TTC549 (cell line): ENCODE measurements around the gene MOV10.

Experiments used
- FAIRE-seq: peaks from 2 replicates; lab custom pipeline; 2012; peaks lifted over from hg19 to GRCh38; lab: Jason Lieb, UNC

The MOV10 gene

DNA sequence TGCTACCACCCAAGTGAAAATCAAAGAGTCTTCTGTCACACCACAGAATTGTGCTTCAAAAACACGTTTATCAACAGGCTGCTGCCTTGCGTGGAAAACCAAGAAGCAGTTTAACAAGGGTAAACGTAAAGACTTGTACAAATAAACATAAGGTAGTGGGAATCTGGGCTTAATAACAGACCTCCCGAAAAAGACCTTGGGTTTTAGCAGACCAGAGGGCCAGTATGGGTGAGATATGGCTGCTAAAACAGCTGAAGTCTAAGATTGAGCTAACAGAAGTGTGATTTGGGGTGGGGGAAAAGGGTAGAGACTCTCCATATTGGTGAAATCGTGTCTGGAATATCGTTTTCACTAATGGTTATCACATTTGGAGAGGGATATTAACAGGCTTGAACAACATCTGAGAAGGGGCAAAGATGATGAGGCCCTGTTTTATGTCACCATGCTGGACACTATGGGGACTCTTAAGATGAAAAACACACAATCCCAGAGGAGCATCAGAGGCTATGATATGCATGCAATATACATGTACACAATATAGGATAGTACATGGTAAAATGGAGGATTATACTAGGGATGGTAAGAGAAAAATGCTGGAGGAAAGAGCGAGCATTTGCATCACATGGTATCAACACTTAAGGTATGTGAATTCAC is 1.4 kb downstream of the MOV10 start:
- FAIRE-seq = no peak

GRCh38 chr1:112676543-112676942 is 2.1 kb downstream of the MOV10 start:
- FAIRE-seq = no peak

GRCh38 chr1:112677501-112677900 is 3.0 kb downstream of the MOV10 start:
- FAIRE-seq = no peak

DNA sequence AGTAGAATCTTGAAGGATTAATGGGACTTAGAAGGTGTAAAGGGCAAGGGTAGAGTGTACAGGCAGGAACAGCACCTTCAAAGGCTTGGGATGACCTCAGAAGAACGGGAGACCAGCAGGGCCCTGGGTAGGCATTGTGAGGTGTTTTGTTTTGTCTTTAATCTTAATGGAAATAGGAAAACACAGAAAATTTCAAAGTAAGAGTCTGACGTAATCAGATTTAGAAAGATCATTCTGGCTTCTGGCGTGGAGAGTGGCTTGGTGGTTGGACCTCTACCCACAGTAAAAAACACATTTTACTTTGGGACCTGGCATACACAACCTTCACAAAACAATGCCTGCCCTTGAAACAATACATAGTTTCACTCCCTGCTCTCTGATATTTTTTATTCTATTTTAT is 4.1 kb downstream of the MOV10 start:
- FAIRE-seq = no peak

DNA sequence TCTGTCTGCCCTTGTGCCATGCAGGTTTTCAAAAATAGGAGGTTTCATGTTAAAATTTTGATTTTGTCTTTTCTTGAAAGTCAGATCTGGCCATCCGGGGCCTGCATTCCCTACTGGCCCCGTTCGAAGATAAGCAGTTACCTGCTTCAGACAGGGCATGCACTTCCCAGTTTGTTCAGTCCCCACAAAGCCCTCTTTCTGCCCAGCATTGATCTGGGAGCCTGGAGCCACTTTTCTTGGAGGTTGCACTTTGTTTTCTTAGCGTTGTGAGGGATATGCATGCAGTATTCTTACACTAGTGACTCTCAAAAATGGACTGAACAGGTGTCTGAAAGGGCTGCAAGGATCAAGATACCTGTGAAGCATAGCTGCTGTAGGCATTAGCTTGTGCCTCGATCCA is 11.5 kb downstream of the MOV10 start:
- FAIRE-seq = no peak

DNA sequence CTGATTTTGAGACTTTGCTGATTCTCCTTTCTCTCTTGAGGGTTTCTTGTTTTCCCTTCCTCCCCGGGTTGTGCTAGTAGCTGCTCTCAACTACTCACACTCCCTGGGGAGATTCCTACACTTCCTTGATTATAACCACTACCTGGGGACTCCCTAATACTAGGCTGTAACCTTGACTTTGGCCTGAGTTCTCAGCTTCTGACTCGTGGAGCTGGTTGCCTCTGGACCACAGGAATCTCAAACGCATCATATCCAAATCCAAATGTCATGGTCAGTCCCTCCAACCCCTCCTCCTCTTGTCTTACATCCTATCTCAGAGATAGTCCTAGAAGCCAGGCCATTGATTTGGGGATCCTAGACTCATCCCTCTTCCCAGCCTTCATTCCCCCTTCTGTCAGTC is 12.0 kb downstream of the MOV10 start:
- FAIRE-seq = no peak

DNA sequence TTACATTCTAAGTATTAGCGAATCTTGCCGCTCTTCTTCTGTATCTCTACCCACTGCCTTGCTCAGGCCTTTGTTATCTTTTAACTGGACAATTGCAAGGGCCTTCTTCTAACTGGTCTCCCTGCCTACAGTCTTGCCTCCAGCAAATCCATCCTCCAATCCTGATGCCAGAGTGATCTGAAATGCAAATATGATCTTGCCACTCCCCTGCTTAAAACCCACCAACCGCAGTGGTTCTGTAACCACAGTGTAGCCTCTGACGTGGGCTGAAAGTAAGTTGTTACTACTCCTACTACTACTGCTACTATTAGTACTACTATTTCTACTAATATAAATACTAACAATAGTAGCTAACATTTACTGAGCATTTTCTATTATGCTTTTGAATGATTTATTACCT is 12.4 kb downstream of the MOV10 start:
- no peak for FAIRE-seq

DNA sequence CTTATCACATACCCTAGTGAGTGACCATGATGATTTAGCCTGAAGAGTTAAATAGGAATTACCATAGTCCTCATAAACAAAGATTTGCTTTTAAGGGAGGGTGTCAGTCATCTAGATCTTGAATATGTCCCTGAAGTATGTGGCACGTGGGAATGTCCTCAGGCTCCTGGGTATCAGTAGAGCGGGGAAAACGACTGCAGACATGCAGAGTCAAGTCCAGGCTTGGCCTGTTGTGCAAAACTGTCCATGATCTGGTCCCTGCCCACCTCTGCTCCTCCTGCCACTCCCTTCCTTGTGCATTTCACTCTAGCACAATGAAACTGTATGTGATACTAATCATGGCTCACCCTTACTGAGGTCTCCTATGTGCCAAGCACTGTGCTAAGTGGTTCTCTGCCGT is 12.9 kb downstream of the MOV10 start:
- no peak for FAIRE-seq

GRCh38 chr1:112687785-112688496 is 13.5 kb downstream of the MOV10 start:
- no peak for FAIRE-seq

DNA sequence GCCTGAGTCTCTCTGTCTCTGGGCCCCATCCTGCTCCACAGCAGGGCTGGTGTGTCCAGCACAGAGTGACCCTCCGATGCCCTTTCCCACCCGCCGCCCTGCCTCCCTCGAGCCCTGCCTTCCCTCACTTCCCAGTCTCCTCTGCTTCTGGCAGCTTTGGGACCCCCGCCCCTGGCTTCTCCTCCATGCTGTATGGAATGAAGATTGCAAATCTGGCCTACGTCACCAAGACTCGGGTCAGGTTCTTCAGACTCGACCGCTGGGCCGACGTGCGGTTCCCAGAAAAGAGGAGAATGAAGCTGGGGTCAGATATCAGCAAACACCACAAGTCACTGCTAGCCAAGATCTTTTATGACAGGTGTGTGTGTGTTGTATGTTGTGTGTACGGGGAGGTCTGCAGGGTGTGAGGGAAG is 14.3 kb downstream of the MOV10 start:
- no peak for FAIRE-seq

DNA sequence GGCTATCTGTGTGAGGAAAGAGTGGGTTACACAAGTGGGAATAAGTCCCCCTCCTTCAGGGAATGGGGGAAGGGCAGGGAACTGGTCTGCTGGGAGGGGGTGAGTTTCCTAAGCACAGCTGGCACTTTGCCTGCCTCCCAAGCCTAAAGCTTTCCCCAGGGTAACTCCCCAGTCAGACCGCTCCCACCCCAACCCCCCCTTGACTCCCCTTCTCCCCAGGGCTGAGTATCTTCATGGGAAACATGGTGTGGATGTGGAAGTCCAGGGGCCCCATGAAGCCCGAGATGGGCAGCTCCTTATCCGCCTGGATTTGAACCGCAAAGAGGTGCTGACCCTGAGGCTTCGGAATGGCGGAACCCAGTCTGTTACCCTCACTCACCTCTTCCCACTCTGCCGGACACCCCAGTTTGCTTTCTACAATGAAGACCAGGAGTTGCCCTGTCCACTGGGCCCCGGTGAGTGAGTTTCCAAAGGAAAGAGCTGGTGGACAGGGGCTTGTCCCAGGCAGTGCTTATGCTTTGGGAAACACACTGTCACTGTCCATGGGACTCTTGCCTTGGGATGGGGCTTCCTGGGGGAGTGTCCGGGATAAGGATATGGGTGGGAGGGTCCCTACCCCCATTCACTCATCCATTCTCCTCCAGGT is 14.9 kb downstream of the MOV10 start:
- no peak for FAIRE-seq

- FAIRE-seq = no peak
Measured at GRCh38 chr1:112689842-112690237, 15.4 kb downstream of the MOV10 start.

DNA sequence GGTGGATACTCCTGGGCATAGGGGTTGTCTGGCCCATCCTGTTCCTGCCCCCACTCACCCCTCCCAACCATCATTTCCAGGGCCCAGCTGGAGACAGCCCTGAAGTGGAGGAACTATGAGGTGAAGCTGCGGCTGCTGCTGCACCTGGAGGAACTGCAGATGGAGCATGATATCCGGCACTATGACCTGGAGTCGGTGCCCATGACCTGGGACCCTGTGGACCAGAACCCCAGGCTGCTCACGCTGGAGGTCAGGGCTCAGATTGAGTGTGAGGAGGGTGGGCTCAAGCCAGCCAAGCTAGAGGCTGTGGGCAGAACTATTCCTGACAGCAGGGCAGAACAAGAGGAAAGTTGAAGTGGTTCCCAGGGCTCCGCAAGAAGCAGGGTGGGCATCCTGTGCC is 18.2 kb downstream of the MOV10 start:
- no peak for FAIRE-seq

DNA sequence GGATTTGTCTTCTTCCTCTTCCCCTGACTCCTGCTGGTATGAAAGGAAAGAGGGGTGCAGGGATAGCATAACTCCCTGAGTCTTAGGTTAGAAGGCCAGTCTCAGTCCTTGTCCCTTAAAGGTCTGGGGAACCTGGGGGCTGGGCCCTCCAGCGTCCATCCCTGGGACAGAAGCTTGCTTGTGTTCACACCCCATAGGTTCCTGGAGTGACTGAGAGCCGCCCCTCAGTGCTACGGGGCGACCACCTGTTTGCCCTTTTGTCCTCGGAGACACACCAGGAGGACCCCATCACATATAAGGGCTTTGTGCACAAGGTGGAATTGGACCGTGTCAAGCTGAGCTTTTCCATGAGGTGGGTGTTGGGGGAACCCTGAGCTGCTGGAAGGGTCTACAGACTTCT is 19.4 kb downstream of the MOV10 start:
- FAIRE-seq = no peak

DNA sequence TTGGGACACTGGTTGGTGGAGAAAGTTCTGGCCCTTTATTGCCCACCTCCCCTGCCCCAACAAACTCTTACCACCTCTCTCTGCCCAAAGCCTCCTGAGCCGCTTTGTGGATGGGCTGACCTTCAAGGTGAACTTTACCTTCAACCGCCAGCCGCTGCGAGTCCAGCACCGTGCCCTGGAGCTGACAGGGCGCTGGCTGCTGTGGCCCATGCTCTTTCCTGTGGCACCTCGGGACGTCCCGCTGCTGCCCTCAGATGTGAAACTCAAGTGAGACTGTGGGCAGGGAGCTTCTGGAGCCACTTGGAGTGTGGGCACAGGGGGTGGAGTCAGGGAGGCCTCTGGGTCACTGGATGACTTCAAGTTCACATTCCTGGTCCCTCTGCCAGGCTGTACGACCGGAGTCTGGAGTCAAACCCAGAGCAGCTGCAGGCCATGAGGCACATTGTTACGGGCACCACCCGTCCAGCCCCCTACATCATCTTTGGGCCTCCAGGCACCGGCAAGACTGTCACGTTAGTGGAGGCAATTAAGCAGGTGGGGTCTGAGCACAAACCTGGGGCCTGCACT is 20.0 kb downstream of the MOV10 start:
- FAIRE-seq = no peak

GRCh38 chr1:112695276-112695675 is 20.8 kb downstream of the MOV10 start:
- no peak for FAIRE-seq

GRCh38 chr1:112696578-112697314 is 22.3 kb downstream of the MOV10 start:
- no peak for FAIRE-seq

DNA sequence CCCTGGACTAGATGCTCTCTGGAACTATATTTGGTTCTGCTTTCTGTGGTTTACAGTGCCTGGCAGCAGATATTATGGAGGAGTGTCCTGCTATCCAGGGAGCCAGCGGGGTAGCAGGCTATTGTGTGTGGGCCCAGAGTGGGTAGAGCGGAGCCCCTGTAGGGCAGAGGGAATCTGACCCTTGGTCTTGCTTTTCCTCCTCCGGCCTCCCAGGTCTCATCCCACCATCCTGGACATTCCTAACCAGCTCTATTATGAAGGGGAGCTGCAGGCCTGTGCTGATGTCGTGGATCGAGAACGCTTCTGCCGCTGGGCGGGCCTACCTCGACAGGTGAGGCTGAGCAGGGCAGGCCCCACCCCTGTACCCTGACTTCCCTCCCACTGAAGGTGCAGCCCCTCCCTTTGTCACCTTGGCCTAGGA is 23.3 kb downstream of the MOV10 start:
- FAIRE-seq = no peak

GRCh38 chr1:112698366-112699310 is 24.2 kb downstream of the MOV10 start:
- no peak for FAIRE-seq

GRCh38 chr1:112699425-112700144 is 25.1 kb downstream of the MOV10 start:
- no peak for FAIRE-seq
